HepG2 (cell line): Measurements from ENCODE around the gene PRR33. TPM values are rescaled to one million over a fixed set of nuclear protein-coding genes. Genes with fewer than 3 reads are reported as not detected.

Experiments
- ATAC-seq: fragments of 200-7000 bp; cut with Tn5 transposase; 3 replicates; pipeline ENCODE4 v1.9.1; 2020; ENCODE audit warnings: mild to moderate bottlenecking, moderate library complexity
- BruUV-seq: library from RNA; stranded (reverse); fragments of 400-500 nt; replicated peaks from 2 replicates; lab custom pipeline; 2021; lab: Mats Ljungman, UMichigan
- CTCF ChIA-PET: fragments of 300-600 bp; formaldehyde crosslinking; extraction: SDS; loops from one replicate; lab custom pipeline; 2021; ENCODE audit warnings: low total read pairs, inconsistent platforms, low intra/inter-chr PET ratio; lab: Yijun Ruan, JAX
- POLR2A ChIA-PET: fragments of 350-600 bp; sonication (Branson Sonifier 250); formaldehyde crosslinking; loops from one replicate; lab custom pipeline; 2020; ENCODE audit warnings: antibody characterized with exemption, inconsistent platforms; lab: Yijun Ruan, JAX
- DNase-seq: peaks from one replicate; pipeline ENCODE4 v3.0.0-alpha.2; 2015; ENCODE audit warnings: low spot score
- FAIRE-seq: peaks from 3 replicates; lab custom pipeline; 2011; peaks lifted over from hg19 to GRCh38; lab: Jason Lieb, UNC
- H2AFZ ChIP-seq: one replicate; pipeline ENCODE4 v1.6.1; 2011; ENCODE audit warnings: low read length, inconsistent platforms
- H3K27ac ChIP-seq: fragments of 300-600 bp; 3 replicates; pipeline ENCODE4 v1.8.0; 2011; ENCODE audit warnings: mixed run types, mild to moderate bottlenecking, mixed read lengths, low read length, inconsistent platforms; ENCODE audit not compliant: insufficient read depth; ENCODE audit errors: extremely low read length
- H3K27me3 ChIP-seq, 2 experiments: fragments of 200-600 bp in 1 of 2; 2 replicates in 1 of 2; 3 replicates in 1 of 2; pipeline versions ENCODE4 v1.6.0 to v1.8.0; 2011; ENCODE audit warnings: low read length in 2 of 2, mild to moderate bottlenecking in 2 of 2, moderate library complexity in 2 of 2, inconsistent platforms in 1 of 2; ENCODE audit not compliant: insufficient read depth in 2 of 2, control insufficient read depth in 1 of 2
- H3K36me3 ChIP-seq, 2 experiments: fragments of 200-600 bp in 1 of 2; replicated peaks in 1 of 2; 2 replicates in 1 of 2; 3 replicates in 1 of 2; pipeline versions ENCODE4 v1.5.1 to v1.8.0; 2011; ENCODE audit warnings: low read length in 2 of 2, inconsistent platforms in 1 of 2; ENCODE audit not compliant: insufficient read depth in 2 of 2, control insufficient read depth in 1 of 2
- H3K4me1 ChIP-seq: 2 replicates; pipeline ENCODE4 v1.5.1; 2012; ENCODE audit warnings: low read length, inconsistent platforms; ENCODE audit not compliant: insufficient read depth
- H3K4me2 ChIP-seq: 2 replicates; pipeline ENCODE4 v1.6.0; 2011; ENCODE audit warnings: low read depth, low read length, inconsistent platforms
- H3K4me3 ChIP-seq, 3 experiments: fragments of 200-600 bp in 1 of 3; sonication (generic), shearing (Covaris generic) in 1 of 3; replicated peaks in 1 of 3; 2 replicates each; pipeline ENCODE4 v1.5.1; 2011 to 2016; ENCODE audit warnings: low read length in 3 of 3, inconsistent platforms in 2 of 3, low read depth in 2 of 3, mild to moderate bottlenecking in 2 of 3, control low read depth in 1 of 3, mixed read lengths in 1 of 3; ENCODE audit not compliant: insufficient read depth in 1 of 3
- H3K79me2 ChIP-seq: one replicate; pipeline ENCODE4 v1.6.1; 2011; ENCODE audit warnings: low read length, inconsistent platforms; ENCODE audit not compliant: insufficient read depth
- H3K9ac ChIP-seq: 2 replicates; pipeline ENCODE4 v1.6.0; 2011; ENCODE audit warnings: mild to moderate bottlenecking, low read depth, low read length, inconsistent platforms; ENCODE audit not compliant: insufficient read depth
- H3K9me3 ChIP-seq: 2 replicates; pipeline ENCODE4 v1.5.1; 2012; ENCODE audit warnings: mild to moderate bottlenecking, low read length
- H4K20me1 ChIP-seq: 2 replicates; pipeline ENCODE4 v1.6.0; 2011; ENCODE audit warnings: inconsistent platforms, mild to moderate bottlenecking, low read length, moderate library complexity; ENCODE audit not compliant: insufficient read depth
- AKAP8 ChIP-seq: sonication (generic); formaldehyde crosslinking; IDR thresholded peaks from 2 replicates; pipeline ENCODE4 v1.5.1; 2020; ENCODE audit warnings: mild to moderate bottlenecking, missing genetic modification reagents
- ARID2 ChIP-seq: sonication (generic); formaldehyde crosslinking; IDR thresholded peaks from 2 replicates; pipeline ENCODE4 v1.8.1; 2022; ENCODE audit warnings: mild to moderate bottlenecking, missing genetic modification reagents, borderline replicate concordance
- ARNT ChIP-seq: fragments of 450-650 bp; IDR thresholded peaks from 2 replicates; pipeline ENCODE4 v1.6.1; 2017
- IKZF1 ChIP-seq: fragments of 450-650 bp; IDR thresholded peaks from 2 replicates; pipeline ENCODE4 v1.7.1; 2016
- NFAT5 ChIP-seq: sonication (generic); formaldehyde crosslinking; IDR thresholded peaks from 2 replicates; pipeline ENCODE4 v1.4.0; 2020; ENCODE audit warnings: missing genetic modification reagents
- SRSF9 ChIP-seq: fragments of 200-400 bp; formaldehyde crosslinking; IDR thresholded peaks from 2 replicates; pipeline ENCODE4 v1.6.1; 2018; ENCODE audit warnings: borderline replicate concordance, mild to moderate bottlenecking, low read depth, low read length; ENCODE audit not compliant: insufficient read depth, poor library complexity, severe bottlenecking
- ZBTB7B ChIP-seq: sonication (generic); formaldehyde crosslinking; IDR thresholded peaks from 2 replicates; pipeline ENCODE4 v1.4.0; 2020; ENCODE audit warnings: missing genetic modification reagents
- ZKSCAN5 ChIP-seq: sonication (generic); formaldehyde crosslinking; IDR thresholded peaks from 2 replicates; pipeline ENCODE4 v1.5.1; 2020; ENCODE audit warnings: mild to moderate bottlenecking, missing genetic modification reagents
- ZMYM3 ChIP-seq: sonication (generic); formaldehyde crosslinking; IDR thresholded peaks from 2 replicates; pipeline ENCODE4 v1.5.1; 2020; ENCODE audit warnings: mild to moderate bottlenecking, missing genetic modification reagents
- ZNF205 ChIP-seq: IDR thresholded peaks from 2 replicates; pipeline ENCODE4 v1.6.1; 2018; ENCODE audit warnings: missing biosample characterization, missing genetic modification reagents
- ZNF432 ChIP-seq: sonication (generic); formaldehyde crosslinking; IDR thresholded peaks from 2 replicates; pipeline ENCODE4 v1.5.0; 2020; ENCODE audit warnings: missing genetic modification reagents, mild to moderate bottlenecking, borderline replicate concordance
- ZNF761 ChIP-seq: sonication (generic); formaldehyde crosslinking; conservative IDR thresholded peaks from 2 replicates; pipeline ENCODE4 v1.4.0; 2020; ENCODE audit warnings: mild to moderate bottlenecking, missing genetic modification reagents
- ZNF788 ChIP-seq: sonication (generic); formaldehyde crosslinking; IDR thresholded peaks from 2 replicates; pipeline ENCODE4 v1.5.0; 2020; ENCODE audit warnings: mild to moderate bottlenecking, missing genetic modification reagents, borderline replicate concordance
- ZNF883 ChIP-seq: sonication (generic); formaldehyde crosslinking; IDR thresholded peaks from 2 replicates; pipeline ENCODE4 v1.5.1; 2020; ENCODE audit warnings: mild to moderate bottlenecking, missing genetic modification reagents; ENCODE audit errors: not compliant biosample characterization
- WGBS: methylation state at CpG from one replicate; pipeline ENCODE4 v1.1.6; 2017; ENCODE audit warnings: low lambda C conversion rate; 5-methylcytosine and 5-hydroxymethylcytosine counted together
- in situ Hi-C: cut with HindIII; loops from 2 replicates; pipeline ENCODE4 v1.10.0; 2017; ENCODE audit warnings: low pct_unique_long_range_greater_than_20kb; ENCODE audit not compliant: extremely low pct_ligation_motif_present
- intact Hi-C: fragments of 100-400 bp; cut with micrococcal nuclease; formaldehyde crosslinking; loops from one replicate; pipeline ENCODE4 v1.10.0; 2022; ENCODE audit not compliant: unreplicated experiment
- polyA plus RNA-seq, 8 experiments: library from polyadenylated mRNA; depleted of rRNA in 3 of 8; stranded (reverse) in 7 of 8; unstranded in 1 of 8; fragments of >200 nt; fragmentation: Illumina TruSeq in 4 of 8; extraction: Trizol in 4 of 8; gene quantifications; 2 replicates each; pipeline versions ENCODE4 v1.2.1 to v1.2.3, GENCODE V29; 2011 to 2016; ENCODE audit warnings: low read depth in 4 of 8, missing spikeins in 1 of 8, mixed read lengths in 1 of 8; ENCODE audit not compliant: insufficient read depth in 1 of 8
- total RNA-seq, 5 experiments: library from RNA; depleted of rRNA; stranded (reverse); fragments of >200 nt; fragmentation: Illumina TruSeq; extraction: Trizol; gene quantifications; 2 replicates each; pipeline ENCODE4 v1.2.3, GENCODE V29; 2016; ENCODE audit warnings: low read depth in 1 of 5
- TF ChIP-seq, protein P1 (sequence below): sonication (generic); formaldehyde crosslinking; IDR thresholded peaks from 2 replicates; pipeline ENCODE4 v1.9.0; 2022; ENCODE audit warnings: low read depth, missing genetic modification reagents
- TF ChIP-seq, protein P2 (sequence below): IDR thresholded peaks from 2 replicates; pipeline ENCODE4 v1.6.1; 2018; ENCODE audit warnings: missing genetic modification reagents

Gene PRR33
- total and polyA plus RNA-seq, 2 of the 13 experiments (the other 11 are each of a cell fraction or from before 2014, with no cell fraction given): not detected

DNA sequence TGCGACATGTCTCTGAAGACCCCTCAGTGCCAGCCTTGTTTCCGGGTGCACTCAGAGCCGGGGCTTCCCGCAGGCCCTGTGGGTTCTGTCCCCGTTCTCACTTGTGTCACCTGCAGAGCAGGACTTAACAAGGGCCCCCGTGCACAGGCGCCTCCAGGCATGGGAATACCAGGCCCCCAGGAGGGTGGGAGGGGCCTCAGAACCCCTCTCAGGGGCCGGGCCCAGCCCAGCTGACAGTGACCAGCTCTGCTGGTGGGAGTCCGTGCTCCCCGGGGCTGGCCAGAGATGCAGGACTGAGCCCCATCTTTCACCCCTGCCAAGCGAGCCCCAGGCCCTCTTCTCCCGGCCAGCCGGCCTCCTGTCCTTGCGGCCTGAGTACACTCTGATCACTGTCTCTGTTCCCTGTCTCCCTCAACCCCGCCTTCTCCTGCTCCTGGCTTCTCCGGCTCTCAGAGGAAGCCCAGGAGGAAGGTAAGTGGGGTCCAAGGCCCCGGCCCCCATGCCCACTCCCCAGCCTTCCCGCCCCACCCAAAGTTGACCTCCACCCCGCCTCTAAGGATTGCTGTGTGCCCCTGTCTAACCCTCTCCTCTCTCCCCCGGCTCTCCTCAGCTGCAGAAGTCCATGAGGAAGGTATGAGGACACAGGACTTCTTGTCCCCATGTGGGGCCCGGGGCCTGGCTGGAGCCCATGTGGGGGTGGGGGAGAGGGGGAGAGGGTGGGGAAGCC lies 33.1 kb upstream of the PRR33 start:
- ChIA-PET POLR2A (no interaction called here), CTCF (no interaction called here)
- 19% methylated on average over 9 of the region's 21 CpGs for WGBS
- intact Hi-C loops: no loop called here
- Histone ChIP-seq H3K79me2 (no peaks in the 10 kb centered on the region), H3K36me3 (no peaks in the 10 kb centered on the region), H3K9me3 (no peaks in the 10 kb centered on the region), H3K9ac (no peak overlapping the region), H3K27ac (no peak overlapping the region), H4K20me1 (no peaks in the 10 kb centered on the region), H2AFZ (no peak overlapping the region), H3K4me2 (no peak overlapping the region), H3K4me3 (no peak overlapping the region), H3K4me1 (no peaks in the 10 kb centered on the region), H3K27me3 (peaks cover 33 to 83% of the 10 kb centered on the region in 2 experiments)
- ATAC-seq: no peak
- in situ Hi-C loops: no loop called here
- FAIRE-seq: no peak
- BruUV-seq: no TSS peak
- no peak for DNase-seq
- no peak for TF ChIP-seq ZNF883
- TF ChIP-seq, protein P1, sequence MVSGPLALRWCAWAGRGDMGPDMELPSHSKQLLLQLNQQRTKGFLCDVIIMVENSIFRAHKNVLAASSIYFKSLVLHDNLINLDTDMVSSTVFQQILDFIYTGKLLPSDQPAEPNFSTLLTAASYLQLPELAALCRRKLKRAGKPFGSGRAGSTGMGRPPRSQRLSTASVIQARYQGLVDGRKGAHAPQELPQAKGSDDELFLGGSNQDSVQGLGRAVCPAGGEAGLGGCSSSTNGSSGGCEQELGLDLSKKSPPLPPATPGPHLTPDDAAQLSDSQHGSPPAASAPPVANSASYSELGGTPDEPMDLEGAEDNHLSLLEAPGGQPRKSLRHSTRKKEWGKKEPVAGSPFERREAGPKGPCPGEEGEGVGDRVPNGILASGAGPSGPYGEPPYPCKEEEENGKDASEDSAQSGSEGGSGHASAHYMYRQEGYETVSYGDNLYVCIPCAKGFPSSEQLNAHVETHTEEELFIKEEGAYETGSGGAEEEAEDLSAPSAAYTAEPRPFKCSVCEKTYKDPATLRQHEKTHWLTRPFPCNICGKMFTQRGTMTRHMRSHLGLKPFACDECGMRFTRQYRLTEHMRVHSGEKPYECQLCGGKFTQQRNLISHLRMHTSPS (CRISPR knock-in tag): no peak
- TF ChIP-seq, protein P2, sequence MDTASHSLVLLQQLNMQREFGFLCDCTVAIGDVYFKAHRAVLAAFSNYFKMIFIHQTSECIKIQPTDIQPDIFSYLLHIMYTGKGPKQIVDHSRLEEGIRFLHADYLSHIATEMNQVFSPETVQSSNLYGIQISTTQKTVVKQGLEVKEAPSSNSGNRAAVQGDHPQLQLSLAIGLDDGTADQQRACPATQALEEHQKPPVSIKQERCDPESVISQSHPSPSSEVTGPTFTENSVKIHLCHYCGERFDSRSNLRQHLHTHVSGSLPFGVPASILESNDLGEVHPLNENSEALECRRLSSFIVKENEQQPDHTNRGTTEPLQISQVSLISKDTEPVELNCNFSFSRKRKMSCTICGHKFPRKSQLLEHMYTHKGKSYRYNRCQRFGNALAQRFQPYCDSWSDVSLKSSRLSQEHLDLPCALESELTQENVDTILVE (CRISPR knock-in tag): no peak
- TF ChIP-seq ARNT: no peak
- no peak for TF ChIP-seq ZNF788 (CRISPR knock-in tag)
- no peak for TF ChIP-seq ARID2 (CRISPR knock-in tag)
- TF ChIP-seq IKZF1: no peak
- TF ChIP-seq NFAT5 (CRISPR knock-in tag): no peak
- TF ChIP-seq ZMYM3 (CRISPR knock-in tag): no peak
- TF ChIP-seq ZKSCAN5: no peak
- no peak for TF ChIP-seq ZBTB7B (CRISPR knock-in tag)
- no peak for TF ChIP-seq ZNF432 (CRISPR knock-in tag)
- no peak for TF ChIP-seq SRSF9
- TF ChIP-seq AKAP8 (CRISPR knock-in tag): no peak
- TF ChIP-seq ZNF761 (CRISPR knock-in tag): no peak
- TF ChIP-seq ZNF205 (CRISPR knock-in tag): no peak
